PC-3 (cell line): ENCODE data around the gene SLC5A5.
A peak's percentile ranks its signal among the peaks of the same experiment; 100 is the strongest.

Experiments
- CTCF ChIP-seq: fragments of 300-600 bp; sonication (generic); conservative IDR thresholded peaks from 2 replicates; pipeline ENCODE4 v1.5.1; 2017; ENCODE audit warnings: antibody characterized with exemption, low read depth, mild to moderate bottlenecking, low read length
- EZH2 ChIP-seq: fragments of 300-600 bp; sonication (generic); IDR thresholded peaks from one replicate; pipeline ENCODE4 v1.6.1; 2017; ENCODE audit warnings: antibody characterized with exemption, mild to moderate bottlenecking, low read length; ENCODE audit not compliant: unreplicated experiment
- EZH2phosphoT487 ChIP-seq: fragments of 300-600 bp; sonication (generic); IDR thresholded peaks from 2 replicates; pipeline ENCODE4 v1.6.1; 2018; ENCODE audit warnings: mild to moderate bottlenecking, antibody characterized with exemption, low read length, borderline replicate concordance

- TF ChIP-seq CTCF (peak; percentile 85), EZH2 (no peak), EZH2phosphoT487 (no peak)
These were observed 12.0 kb upstream of the SLC5A5 start, which contains the start of gene RPL18A for GRCh38 chr19:17859533-17860330.
